ENCODE data around the gene PPDPF.
A peak's percentile ranks its signal among the peaks of the same experiment; 100 is the strongest.
"Not testable (repeated sequence)": the region's sequence is repeated elsewhere in the genome, so short reads cannot be mapped to it uniquely, and the experiment has no call there.

PPDPF gene

GRCh38 chr20:63502671-63503172 lies 17.8 kb upstream of the PPDPF start:
- Mint-ChIP-seq H3K27ac (no peak overlapping the region), H3K27me3 (peaks cover 1% of the 10 kb centered on the region), H3K4me3 (no peak overlapping the region), H3K9me3 (ENCODE audit: low read depth) (peaks cover 2% of the 10 kb centered on the region), H3K4me1 (ENCODE audit: low read depth) (no peaks in the 10 kb centered on the region), H3K36me3 (peaks cover 3% of the 10 kb centered on the region)

GRCh38 chr20:63503524-63503923 lies 17.0 kb upstream of the PPDPF start:
- H3K27ac Mint-ChIP-seq: no peak overlapping the region
- peaks cover 3% of the 10 kb centered on the region for H3K36me3 Mint-ChIP-seq

GRCh38 chr20:63504642-63505041 lies 15.9 kb upstream of the PPDPF start:
- H3K4me1 Mint-ChIP-seq (ENCODE audit: low read depth): no peaks in the 10 kb centered on the region
- H3K36me3 Mint-ChIP-seq: peaks cover 3% of the 10 kb centered on the region
- H3K9me3 Mint-ChIP-seq (ENCODE audit: low read depth): peaks cover 2% of the 10 kb centered on the region
- H3K4me3 Mint-ChIP-seq: no peak overlapping the region
- no peak overlapping the region for H3K27ac Mint-ChIP-seq
- peaks cover 13% of the 10 kb centered on the region for H3K27me3 Mint-ChIP-seq

More at GRCh38 chr20:63503524-63503923, 17.0 kb upstream of the PPDPF start:
- H3K9me3 Mint-ChIP-seq (ENCODE audit: low read depth): peaks cover 2% of the 10 kb centered on the region
- no peak overlapping the region for H3K4me3 Mint-ChIP-seq
- peaks cover 7% of the 10 kb centered on the region for H3K27me3 Mint-ChIP-seq
- no peaks in the 10 kb centered on the region for H3K4me1 Mint-ChIP-seq (ENCODE audit: low read depth)

GRCh38 chr20:63505281-63505680 lies 15.3 kb upstream of the PPDPF start:
- H3K27me3 Mint-ChIP-seq: peaks cover 15% of the 10 kb centered on the region
- no peak overlapping the region for H3K27ac Mint-ChIP-seq
- H3K4me1 Mint-ChIP-seq (ENCODE audit: low read depth): no peaks in the 10 kb centered on the region
- no peak overlapping the region for H3K4me3 Mint-ChIP-seq
- H3K36me3 Mint-ChIP-seq: peaks cover 3% of the 10 kb centered on the region
- peaks cover 2% of the 10 kb centered on the region for H3K9me3 Mint-ChIP-seq (ENCODE audit: low read depth)

GRCh38 chr20:63505723-63506122 lies 14.8 kb upstream of the PPDPF start:
- Mint-ChIP-seq H3K27me3 (peaks cover 15% of the 10 kb centered on the region), H3K27ac (no peak overlapping the region)

GRCh38 chr20:63507083-63507743 lies 13.4 kb upstream of the PPDPF start:
- Mint-ChIP-seq H3K9me3 (ENCODE audit: low read depth) (peaks cover 2% of the 10 kb centered on the region), H3K36me3 (peaks cover 3% of the 10 kb centered on the region), H3K27me3 (peaks cover 15% of the 10 kb centered on the region), H3K4me1 (ENCODE audit: low read depth) (no peaks in the 10 kb centered on the region), H3K4me3 (no peak overlapping the region), H3K27ac (no peak overlapping the region)

More at GRCh38 chr20:63505723-63506122, 14.8 kb upstream of the PPDPF start:
- H3K36me3 Mint-ChIP-seq: peaks cover 3% of the 10 kb centered on the region
- peaks cover 2% of the 10 kb centered on the region for H3K9me3 Mint-ChIP-seq (ENCODE audit: low read depth)
- no peak overlapping the region for H3K4me3 Mint-ChIP-seq
- H3K4me1 Mint-ChIP-seq (ENCODE audit: low read depth): no peaks in the 10 kb centered on the region

GRCh38 chr20:63508072-63508768 lies 12.3 kb upstream of the PPDPF start:
- H3K27ac Mint-ChIP-seq: no peak overlapping the region
- H3K4me1 Mint-ChIP-seq (ENCODE audit: low read depth): no peaks in the 10 kb centered on the region
- H3K4me3 Mint-ChIP-seq: no peak overlapping the region
- H3K9me3 Mint-ChIP-seq (ENCODE audit: low read depth): peaks cover 2% of the 10 kb centered on the region
- H3K27me3 Mint-ChIP-seq: peaks cover 15% of the 10 kb centered on the region
- peaks cover 3% of the 10 kb centered on the region for H3K36me3 Mint-ChIP-seq

- Mint-ChIP-seq H3K27ac (no peak overlapping the region), H3K36me3 (peaks cover under 1% of the 10 kb centered on the region), H3K4me3 (no peak overlapping the region), H3K27me3 (peaks cover 15% of the 10 kb centered on the region), H3K9me3 (ENCODE audit: low read depth) (peaks cover under 1% of the 10 kb centered on the region), H3K4me1 (ENCODE audit: low read depth) (no peaks in the 10 kb centered on the region)
Measured at GRCh38 chr20:63509088-63509564, 11.4 kb upstream of the PPDPF start.

- Mint-ChIP-seq H3K9me3 (ENCODE audit: low read depth) (no peaks in the 10 kb centered on the region), H3K4me3 (no peak overlapping the region), H3K27me3 (peaks cover 9% of the 10 kb centered on the region), H3K4me1 (ENCODE audit: low read depth) (peaks cover 2% of the 10 kb centered on the region), H3K36me3 (no peaks in the 10 kb centered on the region), H3K27ac (no peak overlapping the region)
Measured at GRCh38 chr20:63513207-63513606, 7.4 kb upstream of the PPDPF start.

- not testable (repeated sequence) for H3K27ac Mint-ChIP-seq; H3K4me3 Mint-ChIP-seq; H3K27me3 Mint-ChIP-seq; H3K9me3 Mint-ChIP-seq (ENCODE audit: low read depth); H3K4me1 Mint-ChIP-seq (ENCODE audit: low read depth); H3K36me3 Mint-ChIP-seq
Measured at GRCh38 chr20:63514520-63514919, 6.0 kb upstream of the PPDPF start.

- Mint-ChIP-seq H3K4me3 (peak overlapping the region; percentile 47), H3K36me3 (peaks cover 1% of the 10 kb centered on the region), H3K9me3 (ENCODE audit: low read depth) (no peaks in the 10 kb centered on the region), H3K4me1 (ENCODE audit: low read depth) (peaks cover 8% of the 10 kb centered on the region), H3K27me3 (no peaks in the 10 kb centered on the region), H3K27ac (no peak overlapping the region)
Measured at GRCh38 chr20:63517376-63518309, 2.9 kb upstream of the PPDPF start.

GRCh38 chr20:63518351-63518861 lies 2.2 kb upstream of the PPDPF start:
- Mint-ChIP-seq H3K27me3 (no peaks in the 10 kb centered on the region), H3K4me3 (peak overlapping the region; percentile 46), H3K9me3 (ENCODE audit: low read depth) (no peaks in the 10 kb centered on the region), H3K27ac (no peak overlapping the region), H3K36me3 (peaks cover 2% of the 10 kb centered on the region), H3K4me1 (ENCODE audit: low read depth) (peaks cover 9% of the 10 kb centered on the region)

GRCh38 chr20:63518946-63519667 lies 1.5 kb upstream of the PPDPF start:
- Mint-ChIP-seq H3K4me1 (ENCODE audit: low read depth) (peaks cover 12% of the 10 kb centered on the region), H3K27me3 (no peaks in the 10 kb centered on the region), H3K4me3 (peak overlapping the region; percentile 69), H3K9me3 (ENCODE audit: low read depth) (no peaks in the 10 kb centered on the region), H3K27ac (no peak overlapping the region), H3K36me3 (peaks cover 2% of the 10 kb centered on the region)

Data from activated naive CD8-positive, alpha-beta T cell (primary cell).